SK-N-MC (cell line): ENCODE data around the gene TMEM50B.

Experiments
- DNase-seq: peaks from one replicate; pipeline ENCODE4 v3.0.0-alpha.2; 2011; ENCODE audit warnings: low read depth, low spot score
- H3K27ac ChIP-seq: fragments of 200-600 bp; sonication (generic); 2 replicates; pipeline ENCODE4 v1.5.1; 2016; ENCODE audit warnings: mixed run types
- H3K36me3 ChIP-seq: fragments of 200-600 bp; sonication (generic); 2 replicates; pipeline ENCODE4 v1.6.1; 2017; ENCODE audit warnings: antibody characterized with exemption, low read length, mixed read lengths; ENCODE audit not compliant: insufficient read depth
- H3K4me3 ChIP-seq: fragments of 200-600 bp; sonication (generic); 2 replicates; pipeline ENCODE4 v1.5.1; 2016
- H3K9ac ChIP-seq: fragments of 200-600 bp; sonication (generic); 2 replicates; pipeline ENCODE4 v1.8.0; 2017; ENCODE audit warnings: mixed run types, mixed read lengths; ENCODE audit not compliant: insufficient read length
- H3K9me3 ChIP-seq: fragments of 200-600 bp; sonication (generic); 2 replicates; pipeline ENCODE4 v1.6.1; 2017; ENCODE audit warnings: low read depth, mild to moderate bottlenecking, antibody characterized with exemption, low read length, moderate library complexity, mixed read lengths
- EZH2 ChIP-seq: fragments of 200-600 bp; sonication (generic); IDR thresholded peaks from one replicate; pipeline ENCODE4 v1.6.1; 2017; ENCODE audit warnings: antibody characterized with exemption
- FOXP2 ChIP-seq: optimal IDR thresholded peaks from 2 replicates; pipeline ENCODE3; 2011; ENCODE audit warnings: mild to moderate bottlenecking, moderate library complexity; ENCODE audit not compliant: insufficient read depth; ENCODE audit errors: extremely low read length, control extremely low read depth
- POLR2AphosphoS5 ChIP-seq: IDR thresholded peaks from 2 replicates; pipeline ENCODE4 v1.6.1; 2012; ENCODE audit warnings: mild to moderate bottlenecking, low read depth, low read length, borderline replicate concordance

TMEM50B gene

GRCh38 chr21:33441489-33442477 lies 38.0 kb downstream of the TMEM50B start:
- no peaks in the 10 kb centered on the region for H3K9me3 ChIP-seq
- TF ChIP-seq FOXP2 (no peak), EZH2 (no peak), POLR2AphosphoS5 (no peak)
- peaks cover 9% of the 10 kb centered on the region for H3K36me3 ChIP-seq
- DNase-seq, result no peak
- H3K4me3 ChIP-seq, result no peak overlapping the region
- H3K27ac ChIP-seq, result no peak overlapping the region
- no peak overlapping the region for H3K9ac ChIP-seq

- Histone ChIP-seq H3K9me3 (no peaks in the 10 kb centered on the region), H3K27ac (no peak overlapping the region), H3K36me3 (peaks cover 43% of the 10 kb centered on the region), H3K4me3 (no peak overlapping the region), H3K9ac (no peak overlapping the region)
- no peak for DNase-seq
- TF ChIP-seq EZH2, result no peak
- no peak for TF ChIP-seq POLR2AphosphoS5
- no peak for TF ChIP-seq FOXP2
Observed at GRCh38 chr21:33437140-33437539, 42.6 kb downstream of the TMEM50B start.

- no peaks in the 10 kb centered on the region for H3K9me3 ChIP-seq
- no peak for DNase-seq
- TF ChIP-seq FOXP2 (no peak), POLR2AphosphoS5 (no peak), EZH2 (no peak)
- H3K27ac ChIP-seq, result no peak overlapping the region
- no peak overlapping the region for H3K9ac ChIP-seq
- peaks cover 58% of the 10 kb centered on the region for H3K36me3 ChIP-seq
- no peak overlapping the region for H3K4me3 ChIP-seq
Observed at GRCh38 chr21:33434770-33435360, 44.9 kb downstream of the TMEM50B start.

GRCh38 chr21:33433425-33434114 lies 46.2 kb downstream of the TMEM50B start:
- no peaks in the 10 kb centered on the region for H3K9me3 ChIP-seq
- peaks cover 70% of the 10 kb centered on the region for H3K36me3 ChIP-seq
- no peak for DNase-seq
- H3K27ac ChIP-seq, result no peak overlapping the region
- TF ChIP-seq POLR2AphosphoS5 (no peak), FOXP2 (no peak), EZH2 (no peak)
- no peak overlapping the region for H3K9ac ChIP-seq
- H3K4me3 ChIP-seq, result no peak overlapping the region

- TF ChIP-seq POLR2AphosphoS5, result no peak
- Histone ChIP-seq H3K36me3 (peaks cover 75% of the 10 kb centered on the region), H3K9me3 (no peaks in the 10 kb centered on the region), H3K4me3 (no peak overlapping the region), H3K27ac (no peak overlapping the region), H3K9ac (no peak overlapping the region)
- DNase-seq, result no peak
Observed at GRCh38 chr21:33433001-33433400, 46.8 kb downstream of the TMEM50B start.

GRCh38 chr21:33432496-33432895 lies 47.3 kb downstream of the TMEM50B start:
- Histone ChIP-seq H3K36me3 (peaks cover 74% of the 10 kb centered on the region), H3K9ac (no peak overlapping the region), H3K4me3 (no peak overlapping the region), H3K27ac (no peak overlapping the region), H3K9me3 (no peaks in the 10 kb centered on the region)
- no peak for TF ChIP-seq POLR2AphosphoS5
- TF ChIP-seq EZH2, result no peak
- no peak for TF ChIP-seq FOXP2
- DNase-seq, result no peak

- Histone ChIP-seq H3K36me3 (peaks cover 75% of the 10 kb centered on the region), H3K27ac (no peak overlapping the region), H3K9me3 (no peaks in the 10 kb centered on the region), H3K4me3 (no peak overlapping the region), H3K9ac (no peak overlapping the region)
- no peak for DNase-seq
- no peak for TF ChIP-seq FOXP2
- TF ChIP-seq EZH2, result no peak
- TF ChIP-seq POLR2AphosphoS5, result no peak
Observed at GRCh38 chr21:33430858-33431257, 48.9 kb downstream of the TMEM50B start.

- Histone ChIP-seq H3K36me3 (peaks cover 76% of the 10 kb centered on the region), H3K9ac (no peak overlapping the region), H3K9me3 (no peaks in the 10 kb centered on the region), H3K4me3 (no peak overlapping the region), H3K27ac (no peak overlapping the region)
- no peak for TF ChIP-seq POLR2AphosphoS5
- no peak for TF ChIP-seq EZH2
- no peak for TF ChIP-seq FOXP2
- no peak for DNase-seq
Observed at GRCh38 chr21:33428669-33429068, 51.1 kb downstream of the TMEM50B start.
